HTR-8/SVneo (cell line): ENCODE data around the gene NLRP9.

Source experiments
- DNase-seq: peaks from one replicate; pipeline ENCODE4 v3.0.0; 2011; ENCODE audit warnings: low spot score, mixed read lengths; ENCODE audit not compliant: insufficient read length
- FAIRE-seq: peaks from 2 replicates; lab custom pipeline; 2011; peaks lifted over from hg19 to GRCh38; lab: Jason Lieb, UNC

NLRP9 gene

DNA sequence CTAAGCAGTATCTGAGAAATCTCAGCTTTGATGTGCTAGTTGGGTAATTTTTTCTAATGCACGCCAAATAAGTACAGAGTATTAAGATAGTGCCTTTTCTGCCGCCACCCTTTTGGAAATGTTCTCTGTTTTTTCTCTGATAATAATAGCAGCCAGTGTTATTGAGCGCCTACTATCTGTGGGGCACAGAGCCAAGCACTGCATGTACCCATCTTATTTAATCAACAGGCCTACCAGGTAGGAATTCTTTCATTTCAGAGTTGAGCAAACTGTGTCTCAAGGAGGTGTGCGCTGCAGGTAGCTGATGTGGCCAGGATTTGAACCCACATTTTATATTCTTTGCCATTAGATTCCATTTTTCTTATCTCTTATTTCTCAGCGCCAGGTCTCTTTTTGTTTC lies 61.8 kb downstream of the NLRP9 start:
- FAIRE-seq = no peak
- no peak for DNase-seq

DNA sequence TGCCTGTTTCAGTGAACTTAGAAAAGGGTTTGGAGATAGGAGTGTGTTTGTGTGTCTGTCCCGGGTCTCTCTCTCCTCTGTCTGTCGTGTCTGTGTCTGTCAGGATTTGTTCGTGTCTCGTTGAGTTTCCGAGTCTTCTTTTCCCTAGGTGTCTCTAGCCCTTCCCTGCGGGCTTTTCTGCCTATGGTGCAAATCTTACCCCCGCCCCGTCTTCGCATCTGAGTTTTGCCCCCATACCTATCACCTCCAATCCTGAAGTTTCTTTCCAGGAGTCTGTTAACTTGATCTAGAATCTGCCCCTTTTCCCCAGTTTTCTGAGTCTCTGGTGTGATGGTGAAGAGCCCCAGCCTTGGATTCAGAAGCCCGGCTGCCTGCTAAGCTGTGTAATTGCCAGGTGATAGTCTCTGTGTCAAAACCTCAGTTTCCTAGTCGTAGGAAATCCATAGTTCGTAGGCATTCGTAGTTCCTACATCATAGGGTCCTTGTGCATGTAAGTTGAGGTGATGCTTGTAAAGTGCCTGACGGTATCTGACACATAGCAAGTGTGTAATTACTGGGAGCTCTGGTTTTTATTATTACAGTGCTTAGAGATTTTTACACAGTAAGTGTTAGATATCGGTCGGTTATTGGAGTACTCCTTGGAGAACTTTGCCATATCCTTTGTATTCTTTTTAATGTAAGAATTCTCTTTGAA lies 62.4 kb downstream of the NLRP9 start:
- DNase-seq (no peak), FAIRE-seq (no peak)

DNA sequence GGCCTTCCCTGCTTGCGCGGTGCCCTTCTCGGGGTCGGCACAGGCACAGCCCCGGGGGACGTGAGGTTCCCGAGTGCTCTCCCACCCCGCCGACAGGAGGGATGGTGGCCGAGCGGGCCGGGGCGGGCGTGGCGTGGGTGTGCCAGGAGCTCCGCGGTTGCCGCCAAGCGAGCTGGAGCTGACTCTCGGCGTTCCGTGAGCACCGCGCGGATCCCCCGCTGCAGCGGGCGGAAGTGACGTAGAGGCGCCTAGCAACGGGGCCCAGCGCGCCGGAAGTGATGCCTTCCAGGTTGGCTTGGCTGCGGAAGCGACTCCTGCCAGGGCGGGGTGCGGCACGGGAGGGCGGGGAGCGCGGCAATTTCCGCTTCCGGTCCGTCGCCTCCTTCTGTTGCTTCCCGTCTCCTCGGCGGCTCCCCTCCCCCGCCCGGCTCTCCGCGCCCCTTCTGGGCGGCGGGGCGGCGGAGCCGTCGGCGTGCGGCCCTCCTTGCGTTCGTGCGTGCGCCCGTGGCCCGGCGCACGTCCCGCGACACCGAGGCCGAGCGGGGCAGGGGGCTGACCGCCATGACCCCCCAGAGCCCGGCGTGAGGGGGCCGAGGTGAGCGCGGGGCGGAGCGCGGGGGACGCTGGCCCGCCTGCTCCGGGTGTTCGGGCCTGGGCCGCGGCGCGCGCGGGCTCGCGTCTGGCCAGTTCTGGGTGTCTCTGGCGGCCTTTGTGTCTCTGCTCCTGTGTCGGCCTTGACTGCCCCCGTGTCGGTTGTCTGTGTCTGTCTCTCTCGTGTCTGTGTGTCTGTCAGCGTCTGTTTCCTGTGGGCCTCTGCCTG lies 63.2 kb downstream of the NLRP9 start, which contains the start of gene EPN1:
Gene EPN1 (plus strand): TSS at position 386 of the 820 bp plus-strand sequence. CDS start 3,402 bp downstream, outside the sequence.
- DNase-seq = peak; percentile 97
- peak; percentile 97 for FAIRE-seq

DNA sequence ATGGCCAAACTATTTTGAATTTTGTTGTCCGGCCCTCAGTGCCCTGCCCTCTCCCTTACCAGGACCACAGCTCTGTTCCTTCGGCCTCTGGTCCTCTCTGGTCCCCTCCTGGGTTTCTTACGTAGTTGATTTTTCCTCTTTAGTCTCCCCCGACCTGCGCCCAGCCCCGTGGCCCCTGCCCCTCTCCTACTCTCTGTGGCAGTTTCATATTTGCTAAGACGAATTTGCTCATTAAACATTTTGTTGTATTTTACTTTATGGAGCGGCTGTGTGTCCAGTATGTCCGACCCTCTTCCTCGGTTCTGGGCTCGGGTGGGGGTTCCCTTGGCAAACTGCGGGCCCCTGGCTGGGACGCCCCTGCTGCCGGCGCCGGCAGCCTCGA lies 63.8 kb downstream of the NLRP9 start:
- DNase-seq (no peak), FAIRE-seq (no peak)

DNA sequence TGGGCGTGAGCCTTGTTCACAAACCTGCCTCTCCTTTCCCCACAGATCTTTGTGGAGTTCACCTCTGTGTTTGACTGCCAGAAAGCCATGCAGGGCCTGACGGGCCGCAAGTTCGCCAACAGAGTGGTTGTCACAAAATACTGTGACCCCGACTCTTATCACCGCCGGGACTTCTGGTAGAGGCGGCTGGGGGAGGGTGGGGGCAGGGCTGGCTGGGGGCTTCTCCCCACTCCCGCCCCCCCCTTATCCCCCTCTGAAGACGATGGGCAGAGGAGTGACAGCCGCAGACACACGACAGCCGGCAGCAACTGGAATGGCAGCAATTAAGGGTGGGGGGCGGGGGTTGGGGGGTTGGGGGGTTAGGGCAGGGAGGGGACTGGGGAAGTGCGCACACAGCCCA lies 64.3 kb downstream of the NLRP9 start:
- DNase-seq (no peak), FAIRE-seq (no peak)

DNA sequence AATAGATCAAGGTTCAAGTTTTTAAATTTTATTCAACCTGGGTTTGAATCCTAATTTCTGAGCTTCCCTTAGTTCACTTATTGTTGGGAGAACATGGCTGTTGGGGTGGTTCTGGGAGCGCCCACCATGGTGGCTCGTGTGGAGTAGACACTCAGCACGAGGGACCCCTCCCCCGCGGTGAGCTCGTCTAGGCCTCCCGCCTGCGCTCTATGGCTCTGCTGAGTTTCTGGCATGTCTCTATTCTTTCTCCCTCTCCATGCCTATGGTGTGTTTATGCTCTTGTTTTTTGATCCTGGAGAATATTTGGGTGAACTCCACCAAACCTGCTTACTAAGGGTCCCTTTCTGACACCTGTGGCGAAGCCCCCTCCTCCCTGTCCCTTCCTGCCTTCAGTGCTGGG lies 64.7 kb downstream of the NLRP9 start:
- no peak for DNase-seq
- FAIRE-seq = no peak

DNA sequence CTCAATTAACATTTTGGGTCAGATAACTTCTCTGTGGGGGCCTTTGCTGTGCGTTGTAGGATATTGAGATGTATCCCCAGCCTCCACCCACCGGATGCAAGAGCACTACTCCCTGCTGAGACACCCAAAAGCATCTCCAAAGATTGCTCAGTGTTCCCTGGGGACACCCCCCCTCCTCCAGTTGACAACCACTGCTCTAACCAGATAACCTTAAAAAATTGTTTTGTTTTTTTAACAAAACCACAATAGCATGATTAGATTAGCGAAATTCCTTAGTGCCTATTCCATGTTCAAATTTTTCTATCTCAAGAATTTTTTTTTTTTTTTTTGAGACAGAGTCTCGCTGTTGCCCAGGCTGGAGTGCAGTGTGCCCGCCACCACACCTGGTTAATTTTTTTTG lies 65.8 kb downstream of the NLRP9 start:
- no peak for FAIRE-seq
- DNase-seq = no peak

DNA sequence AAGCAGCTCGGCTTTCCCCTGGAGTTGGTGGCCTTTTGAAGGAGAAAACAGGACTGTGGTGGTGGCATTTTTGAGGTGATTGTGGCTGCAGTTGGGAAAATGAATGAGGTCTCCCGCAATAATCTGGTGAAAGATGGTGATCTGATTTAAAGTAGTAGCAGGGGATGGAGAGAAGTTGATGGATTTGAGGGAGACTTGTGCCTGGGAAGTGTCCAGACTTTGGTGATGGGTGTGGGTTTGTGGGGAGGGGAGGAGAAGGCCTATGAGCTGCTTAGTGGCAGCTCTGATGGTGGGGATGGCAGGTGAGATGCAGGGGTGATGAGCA lies 67.2 kb downstream of the NLRP9 start:
- FAIRE-seq (no peak), DNase-seq (no peak)

DNA sequence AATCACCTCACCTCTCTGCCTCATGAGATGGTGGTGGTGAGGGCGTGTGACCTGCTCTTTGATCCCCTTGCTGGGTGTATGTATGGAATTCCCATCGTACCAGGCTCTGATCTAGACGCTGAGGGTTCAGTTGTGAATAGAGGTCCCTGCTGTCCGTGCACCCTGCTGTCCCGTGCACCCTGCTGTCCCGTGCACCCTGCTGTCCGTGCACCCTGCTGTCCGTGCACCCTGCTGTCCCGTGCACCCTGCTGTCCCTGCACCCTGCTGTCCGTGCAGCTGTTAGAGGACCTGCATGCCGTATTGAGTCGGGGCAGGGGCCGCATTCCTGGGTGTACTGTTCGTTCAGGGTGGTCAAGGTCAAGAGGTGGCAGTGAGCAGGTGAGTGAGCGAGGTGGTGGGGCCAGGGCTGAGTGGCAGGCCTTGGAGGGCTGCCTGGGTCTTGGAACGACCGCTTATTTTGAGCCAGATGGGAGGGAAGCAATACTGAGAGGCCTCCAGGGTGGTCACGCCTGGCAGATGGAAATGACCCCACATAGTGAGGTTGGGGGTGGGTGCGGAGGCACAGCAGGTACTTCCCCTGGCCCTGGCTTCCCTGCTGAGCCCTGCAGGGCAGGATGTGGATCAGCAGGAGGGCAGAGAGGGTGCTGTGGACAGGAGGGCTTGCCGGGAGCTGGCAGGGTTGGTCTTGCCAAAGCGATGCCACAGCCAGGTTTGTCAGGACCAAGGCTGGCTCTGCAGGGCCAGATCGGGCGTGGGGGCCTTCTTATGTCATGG lies 67.7 kb downstream of the NLRP9 start:
- FAIRE-seq = peak; percentile 100
- no peak for DNase-seq

DNA sequence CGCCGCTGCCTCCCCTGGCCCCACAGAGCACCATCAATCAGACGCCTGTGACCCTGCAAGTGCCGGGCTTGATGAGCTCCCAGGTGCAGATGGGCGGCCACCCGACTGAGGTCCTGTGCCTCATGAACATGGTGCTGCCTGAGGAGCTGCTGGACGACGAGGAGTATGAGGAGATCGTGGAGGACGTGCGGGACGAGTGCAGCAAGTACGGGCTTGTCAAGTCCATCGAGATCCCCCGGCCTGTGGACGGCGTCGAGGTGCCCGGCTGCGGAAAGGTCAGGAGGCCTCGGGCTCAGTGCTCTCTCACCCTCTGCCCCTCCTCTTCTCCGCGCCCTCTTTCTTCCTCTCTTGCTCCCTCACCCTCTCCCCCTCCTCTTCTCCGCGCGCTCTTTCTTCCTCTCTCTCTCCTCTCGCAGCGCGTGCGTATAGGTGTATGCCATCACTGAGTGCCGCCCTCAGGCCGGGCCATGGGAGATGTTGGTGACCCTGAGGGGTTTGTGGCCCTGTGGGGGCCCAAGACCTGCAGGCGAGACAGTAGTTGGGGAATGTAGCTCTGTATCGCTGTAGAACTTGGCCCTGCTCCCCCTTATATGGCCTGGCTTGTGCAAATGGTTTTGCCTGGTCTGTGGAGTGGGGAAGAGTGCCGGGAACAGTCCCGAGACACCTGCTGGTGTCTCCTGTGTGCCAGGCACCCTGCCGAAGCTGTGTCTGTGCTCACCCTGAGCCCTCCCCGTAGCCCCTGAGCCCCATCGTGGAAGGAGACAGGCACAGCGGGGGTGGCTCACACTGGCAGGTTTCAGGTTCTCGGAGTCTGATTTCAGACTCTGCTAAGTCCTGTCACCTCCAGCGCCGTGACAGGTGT lies 68.6 kb downstream of the NLRP9 start:
- DNase-seq (no peak), FAIRE-seq (no peak)

DNA sequence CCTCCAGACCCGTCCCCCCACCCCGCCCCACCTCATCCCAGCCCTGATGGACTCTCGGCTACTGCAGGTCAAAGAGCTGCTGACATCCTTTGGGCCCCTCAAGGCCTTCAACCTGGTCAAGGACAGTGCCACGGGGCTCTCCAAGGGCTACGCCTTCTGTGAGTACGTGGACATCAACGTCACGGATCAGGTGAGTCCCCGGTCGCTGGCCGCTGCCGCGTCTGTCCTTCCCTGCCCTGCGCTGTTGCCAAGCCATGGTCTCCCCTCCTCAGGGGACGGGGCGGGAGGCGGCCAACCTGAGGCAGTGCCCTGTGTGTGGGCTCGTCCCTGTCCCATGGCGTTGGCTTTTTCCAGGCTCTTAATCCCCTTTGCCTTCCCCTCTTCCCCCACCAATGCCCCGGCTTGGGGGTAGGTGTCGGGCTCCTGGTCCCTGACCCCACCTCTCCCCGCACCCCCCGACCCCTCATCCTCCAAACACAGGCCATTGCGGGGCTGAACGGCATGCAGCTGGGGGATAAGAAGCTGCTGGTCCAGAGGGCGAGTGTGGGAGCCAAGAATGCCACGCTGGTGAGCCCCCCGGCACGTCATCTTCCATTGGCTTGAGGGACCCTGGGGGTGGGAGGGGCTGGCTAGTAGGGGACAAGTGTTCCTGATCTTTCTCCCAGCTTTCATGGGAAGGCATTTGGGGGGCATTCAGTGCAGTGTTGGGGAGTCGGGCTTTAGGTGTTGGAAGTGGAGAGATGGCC lies 69.4 kb downstream of the NLRP9 start:
- DNase-seq = no peak
- FAIRE-seq = no peak

DNA sequence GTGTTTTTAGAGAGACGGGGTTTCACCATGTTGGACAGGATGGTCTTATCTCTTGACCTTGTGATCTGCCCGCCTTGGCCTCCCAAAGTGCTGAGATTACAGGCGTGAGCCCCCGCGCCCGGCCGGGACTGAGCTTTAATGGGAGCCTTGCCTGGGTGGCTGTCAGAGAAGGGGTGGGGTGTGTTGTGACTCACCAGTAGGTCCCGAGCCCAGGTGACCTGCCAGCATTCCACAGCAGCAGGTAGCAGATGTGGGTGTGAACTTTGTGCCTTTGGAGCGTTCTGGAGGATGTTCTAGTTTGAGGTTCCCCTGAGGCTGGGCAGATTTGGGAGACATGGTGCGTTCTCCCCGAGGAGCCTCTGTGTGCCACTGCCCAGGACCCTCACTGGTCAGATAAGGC lies 70.2 kb downstream of the NLRP9 start:
- DNase-seq = no peak
- FAIRE-seq = no peak

DNA sequence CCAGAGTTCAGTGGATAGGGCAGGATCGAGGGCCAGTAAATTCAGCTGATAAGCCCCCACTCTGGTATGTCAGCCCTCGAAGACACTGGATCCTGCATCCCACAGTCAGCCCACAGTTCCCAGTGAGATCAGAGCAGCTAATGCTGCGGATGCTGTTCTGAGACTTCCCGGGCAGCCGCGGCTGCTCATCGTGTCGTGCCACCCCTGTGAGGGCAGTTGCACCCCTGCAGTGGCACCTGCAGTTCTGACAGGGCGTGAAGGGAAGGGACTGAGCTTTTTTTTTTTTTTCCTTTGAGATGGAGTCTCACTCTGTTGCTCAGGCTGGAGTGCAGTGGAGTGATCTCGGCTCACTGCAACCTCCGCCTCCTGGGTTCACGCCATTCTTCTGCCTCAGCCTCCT lies 70.7 kb downstream of the NLRP9 start:
- DNase-seq = no peak
- no peak for FAIRE-seq

DNA sequence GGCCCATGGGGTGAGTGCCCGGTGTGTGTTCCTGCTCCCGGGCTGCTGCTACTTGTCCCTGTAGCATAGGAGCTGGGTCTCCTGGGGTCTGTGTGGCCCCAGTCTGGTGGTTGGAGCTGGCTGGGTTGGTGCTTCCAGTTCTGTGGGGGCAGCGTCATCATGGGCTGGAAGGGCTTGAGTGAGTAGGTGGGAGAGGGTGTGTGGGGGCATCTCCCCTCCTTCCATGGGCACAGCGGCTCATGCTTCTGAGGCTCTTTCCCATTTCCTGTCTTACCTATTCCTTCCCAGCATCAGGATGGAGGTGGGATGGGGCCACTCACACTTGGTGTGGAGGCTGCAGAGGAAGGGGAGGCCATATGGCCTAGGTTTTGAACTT lies 71.2 kb downstream of the NLRP9 start:
- no peak for FAIRE-seq
- DNase-seq = no peak

DNA sequence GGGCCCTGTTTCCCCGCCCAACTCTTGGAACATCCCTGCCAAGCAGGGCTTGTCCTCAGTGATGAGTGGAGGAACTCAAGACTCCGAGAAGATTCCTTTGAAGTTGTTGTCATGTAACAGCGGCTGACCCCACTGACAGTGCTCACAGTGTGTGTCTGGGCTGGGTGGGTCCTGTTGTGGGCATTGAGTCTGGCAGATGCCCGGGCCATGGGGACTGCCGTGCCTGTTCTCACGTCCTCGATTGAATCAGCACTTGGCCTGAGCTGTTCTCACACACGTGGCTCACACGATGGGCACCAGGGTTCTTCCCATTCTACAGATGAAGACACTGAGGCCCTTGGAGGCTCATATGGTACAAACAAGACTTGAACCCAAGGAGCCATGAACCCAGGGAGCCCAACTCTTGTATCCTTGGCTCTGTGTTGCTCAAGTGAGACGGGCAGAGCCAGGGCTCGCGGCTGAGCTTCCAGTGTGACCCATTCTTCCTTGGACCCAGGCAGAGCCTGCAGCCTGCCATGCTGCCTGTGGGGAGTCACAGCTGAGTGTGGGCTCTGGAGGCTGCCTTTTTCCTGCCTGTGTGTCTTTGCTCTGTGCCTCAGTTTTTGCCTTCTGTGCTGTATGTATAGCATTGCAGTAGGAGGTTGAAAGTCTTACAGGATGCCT lies 71.7 kb downstream of the NLRP9 start:
- no peak for FAIRE-seq
- no peak for DNase-seq

DNA sequence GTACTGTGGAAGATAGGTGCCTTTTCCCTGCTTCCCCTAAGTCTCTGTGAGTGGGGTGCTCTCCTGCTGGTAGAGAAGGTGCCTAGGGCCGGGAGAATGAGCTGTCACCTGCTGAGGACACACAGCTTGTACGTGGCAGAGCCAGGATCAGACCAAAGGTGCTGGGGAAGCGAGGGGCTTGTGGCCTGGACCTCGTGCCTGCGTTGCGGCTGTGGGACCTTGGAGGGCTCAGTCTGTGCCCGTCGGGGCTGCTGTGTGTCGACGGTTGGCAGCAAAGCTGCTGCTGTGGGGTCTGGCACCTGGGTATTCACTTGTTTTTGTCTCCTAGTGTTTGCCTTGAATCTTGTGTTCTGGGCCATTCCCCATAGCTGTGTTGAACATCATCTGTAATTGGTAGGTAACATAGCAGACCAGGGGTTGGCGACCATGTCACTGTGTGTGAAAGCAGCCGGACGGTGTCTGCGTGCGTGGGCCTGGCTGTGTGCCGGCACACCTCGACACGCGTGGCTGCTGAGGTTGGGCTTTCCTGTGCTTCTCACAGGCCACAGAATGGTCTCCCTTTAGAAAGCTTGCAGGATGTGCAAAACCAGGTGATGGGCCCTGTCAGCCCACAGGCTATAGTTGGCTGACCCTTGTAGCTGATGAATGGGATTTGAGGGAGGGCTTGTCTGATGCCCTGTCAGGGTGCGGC lies 74.2 kb downstream of the NLRP9 start:
- DNase-seq (no peak), FAIRE-seq (no peak)

DNA sequence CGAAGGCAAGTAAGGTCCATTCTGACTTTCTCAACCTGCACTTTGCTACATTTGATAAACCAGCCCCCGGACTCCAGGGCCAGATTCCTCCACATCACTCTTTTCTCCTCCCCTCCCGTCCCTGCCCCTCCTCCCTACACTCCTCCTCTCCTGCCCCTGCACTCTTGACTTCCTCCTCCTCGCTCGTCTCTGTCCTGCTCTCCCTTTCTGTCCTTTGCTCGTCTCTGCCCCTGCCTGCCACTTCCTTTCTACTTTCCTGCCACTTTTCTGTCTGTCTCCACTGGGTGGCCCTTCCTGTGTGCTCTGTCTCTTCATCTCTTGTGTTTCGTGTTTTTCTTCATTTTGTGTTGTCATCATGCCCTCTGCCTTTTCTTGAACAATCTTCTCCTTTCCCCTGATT lies 76.4 kb downstream of the NLRP9 start:
- DNase-seq (no peak), FAIRE-seq (no peak)

DNA sequence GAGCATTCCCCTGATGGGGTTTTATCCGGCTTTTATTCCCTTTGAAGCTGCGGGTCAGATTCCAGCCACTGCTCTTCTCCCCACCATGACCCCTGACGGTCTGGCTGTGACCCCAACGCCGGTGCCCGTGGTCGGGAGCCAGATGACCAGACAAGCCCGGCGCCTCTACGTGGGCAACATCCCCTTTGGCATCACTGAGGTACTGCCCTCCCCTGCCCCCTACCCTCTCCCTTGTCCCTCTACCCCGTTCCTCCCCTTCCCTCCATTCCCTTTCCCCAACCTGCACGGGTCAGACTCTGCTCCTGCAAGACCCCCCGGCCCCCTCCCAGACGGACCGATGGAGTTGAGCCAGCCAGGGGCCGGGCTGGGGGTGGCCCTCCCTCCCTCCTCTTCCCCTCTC lies 77.2 kb downstream of the NLRP9 start:
- FAIRE-seq (no peak), DNase-seq (no peak)

DNA sequence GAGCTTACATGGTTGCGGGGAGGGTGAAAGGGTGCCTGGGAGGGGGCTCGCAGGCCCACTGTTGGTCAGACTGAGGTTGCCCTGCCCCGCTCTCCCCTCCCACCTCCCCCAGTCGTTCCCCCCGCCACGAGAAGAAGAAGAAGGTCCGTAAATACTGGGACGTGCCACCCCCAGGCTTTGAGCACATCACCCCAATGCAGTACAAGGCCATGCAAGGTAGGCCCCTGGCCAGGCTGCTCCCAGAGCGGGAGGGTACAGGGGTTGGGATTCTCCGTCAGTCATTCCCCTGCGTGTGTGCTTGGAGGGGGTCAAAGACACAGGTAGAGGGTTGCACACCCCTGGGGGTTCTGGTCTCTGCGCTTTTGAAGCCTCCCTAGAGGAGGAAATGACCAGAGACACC lies 77.8 kb downstream of the NLRP9 start:
- FAIRE-seq = no peak
- DNase-seq = no peak
